SK-N-MC (cell line): ENCODE results near the gene GSTM4.
A peak's percentile ranks its signal among the peaks of the same experiment; 100 is the strongest.

Experiments used
- EZH2 ChIP-seq: fragments of 200-600 bp; sonication (generic); IDR thresholded peaks from one replicate; pipeline ENCODE4 v1.6.1; 2017; ENCODE audit warnings: antibody characterized with exemption
- FOXP2 ChIP-seq: optimal IDR thresholded peaks from 2 replicates; pipeline ENCODE3; 2011; ENCODE audit warnings: mild to moderate bottlenecking, moderate library complexity; ENCODE audit not compliant: insufficient read depth; ENCODE audit errors: extremely low read length, control extremely low read depth
- POLR2AphosphoS5 ChIP-seq: IDR thresholded peaks from 2 replicates; pipeline ENCODE4 v1.6.1; 2012; ENCODE audit warnings: mild to moderate bottlenecking, low read depth, low read length, borderline replicate concordance

DNA sequence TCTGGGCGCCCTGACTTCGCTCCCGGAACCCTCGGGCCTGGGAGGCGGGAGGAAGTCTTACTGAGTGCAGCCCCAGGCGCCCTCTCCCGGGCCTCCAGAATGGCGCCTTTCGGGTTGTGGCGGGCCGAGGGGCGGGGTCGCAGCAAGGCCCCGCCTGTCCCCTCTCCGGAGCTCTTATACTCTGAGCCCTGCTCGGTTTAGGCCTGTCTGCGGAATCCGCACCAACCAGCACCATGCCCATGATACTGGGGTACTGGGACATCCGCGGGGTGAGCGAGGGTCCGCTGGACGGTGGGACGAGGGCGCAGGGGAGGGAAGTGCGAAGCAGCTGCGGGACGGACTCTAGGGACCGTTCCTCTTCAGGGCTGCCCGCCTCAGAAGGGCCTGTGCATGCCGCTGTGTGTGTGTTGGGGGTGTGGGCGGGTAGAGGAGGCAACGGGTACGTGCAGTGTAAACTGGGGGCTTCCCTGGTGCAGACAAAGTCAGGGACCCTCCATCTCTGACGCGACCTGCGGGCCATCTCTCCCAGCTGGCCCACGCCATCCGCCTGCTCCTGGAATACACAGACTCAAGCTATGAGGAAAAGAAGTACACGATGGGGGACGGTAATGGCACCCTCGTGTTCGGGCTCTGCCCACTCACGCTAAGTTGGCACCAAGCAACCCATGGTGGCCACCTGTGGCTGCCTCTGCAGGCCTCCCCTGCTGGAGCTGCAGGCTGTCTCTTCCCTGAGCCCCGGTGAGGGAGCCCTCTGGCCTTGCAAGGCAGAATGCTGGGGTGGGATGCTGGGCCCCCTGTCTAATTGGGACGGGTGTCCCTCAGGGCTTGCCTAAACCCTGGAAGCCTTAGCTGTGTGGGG is 32.0 kb downstream of the GSTM4 start, which contains the start of gene GSTM1:
- TF ChIP-seq EZH2 (no peak), POLR2AphosphoS5 (peak; percentile 92), FOXP2 (no peak)
